NCI-H2196 treated with DMSO at 0.1 percent for 48 hours (cell line): ENCODE measurements around the gene OR2A1.
"Not testable (repeated sequence)": the region's sequence is repeated elsewhere in the genome, so short reads cannot be mapped to it uniquely, and the experiment has no call there.

Experiments used
- DNase-seq: peaks from one replicate; lab custom pipeline; 2025; ENCODE audit not compliant: unreplicated experiment; lab: John Stamatoyannopoulos, UW

The OR2A1 gene

DNA sequence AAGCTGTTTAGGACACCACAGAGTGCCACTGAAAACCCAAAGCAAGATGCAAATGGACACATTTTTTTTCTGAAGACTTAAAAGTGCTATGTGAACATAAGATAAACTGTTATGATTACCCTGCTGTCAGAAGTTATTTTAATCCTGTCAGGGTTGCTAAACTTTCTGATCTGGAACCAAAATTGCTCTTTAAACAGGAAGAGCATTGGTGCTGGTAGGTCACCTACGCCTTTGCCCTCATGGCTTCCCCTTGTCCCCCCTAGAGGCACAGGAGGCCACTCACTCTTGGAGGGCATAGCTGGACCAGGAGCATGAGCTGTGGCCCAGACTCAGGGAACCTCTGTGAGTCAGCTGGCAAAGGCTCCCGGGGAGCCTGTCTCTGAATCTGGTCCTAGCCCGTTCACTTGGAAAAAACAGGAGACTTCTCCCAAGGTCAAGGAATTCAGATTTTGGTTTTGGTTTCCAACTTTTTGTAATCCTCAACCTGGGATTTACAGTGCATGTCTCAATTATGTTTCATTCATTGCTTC, 9.5 kb downstream of the OR2A1 start:
- DNase-seq, result not testable (repeated sequence)

DNA sequence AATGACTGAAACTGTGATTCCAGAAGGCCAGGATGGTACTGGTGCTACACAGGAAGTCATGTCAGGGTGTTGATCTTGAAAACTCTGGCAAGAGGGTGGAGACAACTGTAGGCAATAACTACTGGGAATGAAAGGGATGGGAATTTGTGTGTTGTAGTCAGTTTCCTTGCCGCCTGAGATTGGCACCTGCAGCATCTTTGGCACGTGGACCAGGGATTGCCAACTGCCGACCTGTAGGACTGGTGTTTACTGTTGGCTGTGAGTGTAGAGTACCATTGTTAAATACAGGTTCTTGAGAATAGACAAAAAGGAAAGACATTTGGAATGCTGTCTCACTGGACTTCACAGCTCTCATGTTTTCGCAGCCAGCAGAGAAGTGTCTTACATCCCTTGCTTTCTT, 11.1 kb downstream of the OR2A1 start:
- not testable (repeated sequence) for DNase-seq

DNA sequence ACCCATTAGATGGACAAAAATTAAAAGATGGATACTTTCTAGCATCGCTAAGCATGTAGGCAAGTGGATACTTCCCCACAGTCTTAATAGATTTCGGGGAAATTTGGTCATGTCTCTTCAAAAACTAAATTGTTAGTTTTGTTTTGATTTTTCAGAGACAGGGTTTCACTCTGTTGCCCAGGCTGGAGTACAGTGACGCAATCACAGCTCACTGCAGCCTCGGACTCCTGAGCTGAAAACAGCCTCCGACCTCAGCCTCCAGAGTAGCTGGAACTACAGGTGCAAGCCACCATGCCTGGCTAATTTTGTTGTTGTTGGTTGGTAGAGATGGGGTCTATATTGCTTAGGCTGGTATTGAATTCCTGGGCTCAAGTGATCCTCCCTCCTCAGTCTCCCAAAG, 13.6 kb downstream of the OR2A1 start:
- not testable (repeated sequence) for DNase-seq

DNA sequence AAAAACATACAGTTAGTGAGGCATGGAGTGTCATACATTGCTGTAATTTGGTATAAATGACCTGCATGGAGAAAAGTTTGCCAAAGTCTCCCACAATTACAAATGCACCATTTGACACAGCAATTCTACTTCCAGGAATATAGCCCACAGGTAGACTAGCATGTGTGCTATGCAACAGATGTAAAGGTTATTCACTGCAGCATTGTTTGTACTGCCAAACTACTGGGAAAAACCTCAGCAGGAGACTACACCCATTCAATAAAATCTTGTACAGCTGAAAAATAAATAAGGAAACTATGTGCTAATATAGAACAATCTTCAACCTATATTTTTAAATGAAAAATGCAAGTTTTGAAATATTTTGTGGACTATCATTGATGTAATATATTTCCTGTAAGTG, 17.8 kb downstream of the OR2A1 start:
- DNase-seq, result not testable (repeated sequence)

DNA sequence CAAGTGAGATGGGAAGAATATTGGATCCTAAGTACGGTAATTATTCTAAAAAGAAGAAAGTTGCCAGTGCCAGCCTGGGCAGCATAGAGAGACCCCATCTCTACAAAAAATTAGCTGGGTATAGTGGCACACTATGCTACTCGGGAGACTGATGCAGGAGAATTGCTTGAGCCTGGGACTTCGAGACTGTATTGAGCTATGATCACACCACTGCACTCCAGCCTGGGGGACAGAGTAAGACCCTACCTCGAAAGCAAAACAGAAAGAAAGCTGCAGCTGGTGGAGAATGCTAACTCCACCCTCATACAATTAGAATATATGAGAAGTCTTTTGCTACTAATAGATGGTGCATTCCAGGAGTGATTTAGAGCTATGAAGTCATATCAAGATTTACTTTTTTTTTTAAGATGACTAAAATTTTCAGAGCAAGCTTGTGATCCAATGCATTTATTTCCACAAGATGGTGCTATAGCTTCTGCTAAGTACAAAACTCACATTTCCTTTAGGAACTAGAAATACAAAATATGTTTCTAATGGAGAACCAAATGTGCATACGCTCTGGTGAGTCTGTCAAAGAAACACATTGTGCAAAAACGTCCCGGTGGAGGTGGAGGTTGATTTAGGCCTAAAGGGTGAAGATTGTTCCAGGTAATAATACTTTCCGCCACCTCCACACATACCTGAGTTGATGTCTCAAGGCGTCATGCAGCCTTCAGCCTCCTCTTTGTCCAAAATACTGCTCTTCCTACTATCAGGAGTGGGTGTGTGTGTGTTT, 19.2 kb downstream of the OR2A1 start:
- DNase-seq, result not testable (repeated sequence)

DNA sequence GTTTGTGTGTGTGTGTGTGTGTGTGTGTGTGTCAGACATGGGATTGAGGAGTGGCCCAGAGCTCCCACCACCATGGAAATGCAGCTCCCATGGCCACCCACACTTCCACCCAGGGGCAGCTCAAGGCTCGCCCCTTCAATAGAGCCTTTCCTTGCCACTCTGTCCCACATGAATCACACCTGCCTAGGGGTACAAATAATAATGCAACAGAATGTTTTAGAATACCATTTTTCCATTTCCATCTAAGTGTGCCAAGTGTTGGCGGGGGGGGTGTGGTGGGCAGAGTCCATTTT, 19.7 kb downstream of the OR2A1 start:
- DNase-seq, result not testable (repeated sequence)

DNA sequence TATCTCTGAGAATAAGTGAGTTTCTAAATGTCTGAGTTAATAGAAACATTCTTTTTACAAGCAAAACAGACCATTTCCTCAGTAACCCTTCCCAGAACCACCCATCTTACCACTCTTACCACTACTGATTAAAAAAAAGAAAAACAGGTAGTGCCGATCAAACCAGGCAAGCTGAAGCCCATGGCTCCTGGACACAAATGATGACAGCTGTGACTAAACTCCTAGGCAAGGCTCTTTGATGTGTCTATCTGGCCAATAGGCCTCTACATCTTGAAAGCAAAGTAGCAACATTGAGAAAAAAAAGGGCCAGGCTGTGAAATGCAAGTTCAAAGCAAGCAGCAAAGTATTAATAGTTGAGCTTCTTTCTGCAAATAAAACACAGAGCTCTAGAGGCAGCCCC, 36.4 kb downstream of the OR2A1 start:
- DNase-seq, result not testable (repeated sequence)

DNA sequence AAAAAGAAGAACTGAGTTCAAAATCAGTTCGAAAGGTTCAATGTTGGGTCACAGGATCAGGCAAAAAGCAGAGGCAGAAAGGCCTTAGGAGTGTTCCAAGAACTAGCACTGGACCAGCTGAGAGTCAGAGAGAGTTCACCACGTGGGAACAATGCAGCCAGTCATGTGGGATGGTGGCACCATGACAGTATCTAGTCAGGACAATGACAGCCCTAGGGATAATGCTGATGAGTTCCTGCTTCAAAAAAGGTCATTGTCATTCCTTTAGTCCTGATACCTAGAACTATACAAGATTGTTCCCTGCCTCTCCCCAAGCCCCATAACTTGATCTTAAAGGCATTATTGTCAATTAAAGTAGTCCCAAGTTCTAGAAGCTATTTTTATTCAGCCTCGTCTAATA, 39.4 kb downstream of the OR2A1 start:
- not testable (repeated sequence) for DNase-seq

DNA sequence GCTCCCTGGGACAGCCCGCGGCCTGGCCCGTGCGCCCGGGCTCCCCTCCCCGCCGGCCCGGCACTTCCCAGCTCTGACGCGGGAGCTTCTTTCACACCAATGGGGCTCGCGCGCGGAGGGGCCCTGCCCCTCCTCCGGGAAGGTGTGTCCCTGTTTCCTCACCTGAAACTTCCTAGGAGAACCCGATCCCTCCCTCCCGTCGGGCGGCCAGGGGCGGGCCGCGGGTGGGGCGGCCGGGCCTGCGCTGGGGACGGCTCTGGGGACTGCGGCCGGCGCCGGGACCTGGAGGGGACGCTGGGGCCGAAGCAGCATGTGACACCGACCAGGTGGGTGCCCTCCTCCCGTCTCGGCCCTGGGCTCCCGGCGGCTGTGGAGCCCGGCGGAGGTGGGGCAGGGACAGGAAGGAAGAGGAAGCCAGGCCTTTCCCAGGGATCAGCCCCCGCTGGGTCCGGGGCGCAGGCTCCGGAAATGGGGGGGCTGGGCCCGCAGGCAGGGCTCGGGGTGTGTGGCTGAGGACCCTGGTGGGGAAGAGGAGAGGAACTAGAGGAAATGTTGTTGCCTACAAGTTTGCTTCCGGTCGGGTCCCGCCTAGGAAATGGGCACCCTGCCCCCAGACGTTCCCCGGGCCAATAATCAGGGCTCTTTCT, 43.1 kb downstream of the OR2A1 start, which contains the start of gene ARHGEF5:
TSS of gene ARHGEF5 (plus strand) at position 227 of the 647 bp plus-strand sequence. CDS start 7,268 bp downstream, outside the sequence.
- DNase-seq, result not testable (repeated sequence)

DNA sequence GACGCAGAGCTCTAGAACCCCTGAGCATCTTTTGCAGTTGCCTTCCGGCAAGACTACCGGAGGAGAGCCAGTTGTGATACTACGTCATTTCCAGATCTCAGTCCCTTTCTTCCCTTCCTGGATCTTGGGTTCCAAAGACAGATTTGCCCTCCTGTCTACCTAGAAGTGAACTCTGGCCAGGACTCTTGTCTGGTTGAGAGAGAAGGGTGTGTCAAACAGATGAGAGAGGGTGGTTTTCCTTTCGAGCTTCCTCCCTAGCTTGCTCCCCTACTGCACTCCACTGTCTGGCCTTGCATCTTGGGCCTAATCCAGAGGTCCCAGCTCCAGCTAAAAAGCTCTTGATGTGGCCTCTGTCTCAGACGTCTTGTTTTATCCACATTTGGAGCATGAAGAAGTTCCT, 44.0 kb downstream of the OR2A1 start:
- DNase-seq, result not testable (repeated sequence)

DNA sequence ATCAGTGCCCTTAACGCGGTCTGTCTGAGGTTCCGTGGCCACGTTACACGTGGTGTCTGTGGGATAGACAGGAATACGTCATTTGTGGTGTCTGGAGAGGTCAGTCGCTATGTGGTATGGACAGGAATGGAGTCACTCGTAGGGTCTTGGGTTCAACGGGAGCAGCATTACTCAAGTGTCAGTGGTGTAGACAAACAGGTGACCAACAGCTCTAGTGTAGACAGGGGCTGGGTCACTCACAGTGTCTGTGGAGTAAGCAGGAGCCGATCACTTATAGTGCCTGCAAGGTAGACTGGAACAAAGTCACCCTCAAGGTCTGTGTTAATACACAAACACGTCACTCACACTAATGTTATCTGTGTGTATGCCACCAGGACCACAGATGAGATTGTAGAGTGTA, 44.6 kb downstream of the OR2A1 start:
- not testable (repeated sequence) for DNase-seq

DNA sequence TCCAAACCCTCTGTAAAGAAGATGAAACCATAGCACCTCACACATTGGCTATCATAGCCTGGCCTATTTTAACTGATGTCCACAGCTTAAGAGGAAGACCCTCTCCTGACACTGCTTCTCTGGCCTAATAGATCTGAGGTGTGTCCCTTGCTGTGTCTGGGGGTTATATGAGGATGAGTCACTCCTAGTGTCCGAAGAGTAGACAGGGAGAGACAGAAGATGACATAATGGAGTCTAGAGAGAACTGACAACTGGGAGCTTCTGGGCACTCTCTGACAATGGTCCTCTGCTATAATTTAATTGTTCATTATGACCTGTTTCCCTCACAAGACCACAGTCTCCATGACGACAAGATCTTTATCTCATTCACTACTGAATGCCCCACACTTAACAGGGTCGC, 49.8 kb downstream of the OR2A1 start:
- not testable (repeated sequence) for DNase-seq

DNA sequence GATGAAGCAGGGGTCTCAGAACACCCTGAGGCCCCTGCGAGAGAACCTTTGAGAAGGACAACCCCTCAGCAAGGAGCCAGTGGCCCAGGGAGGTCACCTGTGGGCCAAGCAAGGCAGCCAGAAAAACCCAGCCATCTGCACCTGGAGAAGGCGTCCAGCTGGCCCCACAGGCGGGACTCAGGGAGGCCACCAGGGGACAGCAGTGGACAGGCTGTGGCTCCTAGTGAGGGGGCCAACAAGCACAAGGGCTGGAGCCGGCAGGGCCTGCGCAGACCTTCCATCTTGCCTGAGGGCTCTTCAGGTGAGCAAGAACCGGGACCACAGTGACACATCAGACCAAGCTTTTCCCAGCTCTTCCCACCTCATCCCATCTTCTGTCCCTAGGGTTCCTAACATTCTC, 53.3 kb downstream of the OR2A1 start:
- not testable (repeated sequence) for DNase-seq

DNA sequence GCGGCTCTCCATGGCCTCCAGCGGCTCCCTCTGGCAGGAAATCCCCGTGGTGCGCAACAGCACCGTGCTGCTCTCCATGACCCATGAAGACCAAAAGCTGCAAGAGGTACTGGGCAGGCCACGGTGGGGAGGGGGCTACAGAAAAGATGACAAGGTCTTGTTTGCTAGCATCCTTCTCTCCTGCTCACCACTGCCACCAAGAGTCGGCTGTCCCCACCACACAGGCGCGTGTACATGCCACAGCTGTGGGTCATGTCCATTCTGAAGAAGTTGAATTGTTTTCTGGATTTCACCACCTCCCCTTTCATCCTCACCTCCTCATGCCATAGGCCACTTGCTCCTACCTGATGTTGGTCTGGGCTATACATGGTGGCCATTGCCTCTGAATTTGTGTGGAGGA, 55.0 kb downstream of the OR2A1 start:
- DNase-seq, result not testable (repeated sequence)

DNA sequence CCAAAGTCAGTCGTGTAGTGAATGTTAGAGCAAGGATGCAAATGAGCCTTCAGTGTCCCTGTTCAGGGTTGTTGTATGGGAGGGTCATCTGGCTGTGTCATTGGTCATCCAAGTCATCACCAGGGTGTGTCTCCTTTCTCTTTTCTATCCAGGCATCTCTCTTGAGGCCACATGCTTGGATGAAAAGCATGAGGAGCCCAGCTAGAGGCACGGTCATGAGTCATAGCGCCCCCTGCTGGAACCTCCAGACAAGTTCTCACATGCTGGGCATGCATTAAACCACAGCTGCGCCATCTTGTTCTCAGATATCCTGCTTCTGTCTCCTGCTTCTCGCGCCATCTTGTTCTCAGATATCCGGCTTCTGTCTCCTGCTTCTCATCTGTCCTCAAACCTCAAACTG, 57.0 kb downstream of the OR2A1 start:
- not testable (repeated sequence) for DNase-seq
